GM18507 (cell line): ENCODE data around the gene DNAJC2.
"Not testable (repeated sequence)": the region's sequence is repeated elsewhere in the genome, so short reads cannot be mapped to it uniquely, and the experiment has no call there.

Experiments used
- DNase-seq: peaks from one replicate; pipeline ENCODE4 v3.0.0; 2011; ENCODE audit warnings: low read depth; ENCODE audit not compliant: insufficient read length; ENCODE audit errors: extremely low spot score
- FAIRE-seq: peaks from 2 replicates; lab custom pipeline; 2011; peaks lifted over from hg19 to GRCh38; lab: Jason Lieb, UNC

DNAJC2 gene

DNA sequence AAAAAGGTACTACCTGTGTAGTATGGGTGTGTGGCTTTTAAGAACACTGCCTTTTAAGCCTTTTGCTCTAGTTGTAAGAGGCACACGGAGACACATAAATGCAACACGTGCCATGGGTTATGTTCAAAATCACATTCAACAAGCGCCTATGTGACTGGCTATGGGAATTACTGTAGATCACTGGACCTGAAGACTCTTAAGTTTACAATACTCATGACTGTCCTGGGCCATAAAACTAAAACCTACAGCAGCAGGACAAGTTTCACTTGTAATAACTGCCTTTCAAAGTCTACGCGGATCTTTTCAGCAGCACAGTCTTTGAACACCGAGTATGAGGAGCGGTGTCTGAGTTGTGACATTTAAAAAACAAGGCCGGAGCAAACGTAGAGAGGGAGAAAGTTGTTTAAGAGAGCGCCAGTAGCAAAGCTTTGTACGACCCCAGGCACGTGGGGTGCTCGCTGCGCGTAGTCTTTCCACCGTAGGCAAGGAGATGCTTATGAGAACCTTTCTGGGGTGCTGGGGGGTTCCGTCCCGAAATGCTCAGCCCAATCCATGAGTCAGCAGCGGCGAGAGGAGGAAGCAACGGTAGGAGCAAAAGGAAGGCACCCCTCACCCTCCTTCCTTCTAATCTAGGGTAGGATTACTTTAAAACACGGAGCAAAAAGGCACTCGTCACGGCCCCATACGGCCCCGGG is 662 bp downstream of the DNAJC2 start:
- DNase-seq (no peak), FAIRE-seq (peak; percentile 5)

DNA sequence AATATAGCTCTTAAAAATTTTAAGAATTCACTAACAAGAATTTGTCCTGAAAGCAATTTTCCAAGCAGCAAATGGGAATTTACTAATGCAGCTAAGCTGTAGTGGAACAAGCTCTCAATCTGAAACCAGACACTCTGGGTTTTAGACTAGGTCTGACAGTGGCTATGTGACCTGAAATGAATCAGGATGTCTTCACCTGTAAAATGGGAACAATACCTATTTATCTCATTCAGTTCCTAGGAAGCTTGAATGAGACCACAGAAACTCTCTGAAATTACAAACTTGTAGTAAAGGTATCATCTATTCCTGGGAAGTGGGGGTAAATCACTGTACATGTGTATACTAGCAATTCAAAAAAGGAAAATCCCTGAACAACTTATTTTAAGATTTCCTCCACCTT is 1.2 kb downstream of the DNAJC2 start:
- FAIRE-seq (no peak), DNase-seq (no peak)

DNA sequence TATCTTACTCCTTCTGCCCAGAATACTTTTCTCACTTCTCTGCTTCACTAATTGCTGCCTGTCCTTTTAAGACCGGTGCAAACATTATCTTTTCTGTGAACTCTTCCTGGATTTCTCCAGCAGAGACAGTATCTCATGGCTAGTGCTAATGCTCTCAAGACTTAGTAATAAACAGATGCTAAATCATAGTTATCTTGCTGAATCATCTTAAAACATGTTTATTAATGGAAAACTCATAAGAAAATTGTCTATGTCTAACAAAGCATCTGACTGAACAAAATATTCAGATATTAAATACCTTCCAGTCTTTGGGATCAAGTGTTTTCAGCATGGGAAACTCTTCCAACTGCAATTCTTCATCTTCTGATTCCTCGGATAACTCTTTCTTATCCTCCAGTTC is 3.1 kb downstream of the DNAJC2 start:
- DNase-seq = no peak
- no peak for FAIRE-seq

DNA sequence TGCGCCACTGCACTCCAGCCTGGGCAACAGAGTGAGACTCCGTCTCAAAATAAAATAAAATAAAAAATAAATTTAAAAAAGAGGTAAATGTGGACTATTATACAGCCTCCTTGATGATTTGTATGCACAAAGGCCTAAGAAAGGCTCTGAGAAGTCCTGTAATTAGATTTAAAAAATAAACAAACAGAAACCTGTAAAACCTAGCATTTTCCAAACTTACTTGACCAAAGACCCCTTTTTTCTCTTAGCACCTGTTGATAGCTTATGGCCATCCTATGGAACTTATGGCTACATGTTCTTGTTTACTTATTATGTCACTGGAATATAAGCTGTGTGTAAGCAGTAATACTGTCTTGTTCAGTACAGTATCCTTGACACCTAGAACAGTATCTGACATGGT is 5.7 kb downstream of the DNAJC2 start:
- no peak for DNase-seq

DNA sequence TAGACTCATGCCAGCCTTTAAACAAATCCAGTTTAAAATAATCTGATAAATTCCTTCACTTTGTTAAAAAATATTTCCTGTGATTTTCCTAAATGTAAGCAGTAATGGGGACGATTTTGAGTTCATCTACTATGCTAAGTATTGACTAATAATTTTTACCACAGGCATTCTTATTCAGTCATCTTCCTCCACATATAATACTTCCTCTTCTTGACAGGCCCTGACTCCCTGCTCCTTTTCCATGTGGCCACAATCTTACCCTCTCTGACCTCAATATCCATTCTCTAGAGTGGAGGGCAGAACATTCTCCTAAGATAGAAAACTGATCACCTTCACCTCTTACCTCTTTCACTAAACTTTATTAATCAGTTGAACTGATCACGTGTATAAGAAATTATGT is 7.8 kb downstream of the DNAJC2 start:
- FAIRE-seq = no peak
- DNase-seq = no peak

More for the DNA sequence above, 5.7 kb downstream of the DNAJC2 start:
- FAIRE-seq = no peak

DNA sequence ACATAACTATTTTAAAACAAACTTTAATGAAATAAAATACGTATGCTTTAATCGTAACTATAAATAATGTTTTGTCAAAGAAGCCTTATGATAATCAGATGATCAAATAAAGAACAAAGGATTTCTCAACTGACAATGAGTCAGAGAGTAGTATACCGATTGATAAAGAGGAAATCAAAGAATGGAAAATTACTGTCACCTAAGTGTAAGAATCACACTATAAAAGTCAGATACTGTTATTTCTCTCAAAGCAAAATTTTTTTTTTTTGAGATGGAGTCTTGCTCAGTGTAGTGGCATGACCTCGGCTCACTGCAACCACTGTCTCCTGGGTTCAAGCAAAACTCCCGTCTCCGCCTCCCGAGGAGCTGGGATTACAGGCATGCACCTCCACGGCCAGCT is 18.8 kb downstream of the DNAJC2 start:
- DNase-seq = no peak
- no peak for FAIRE-seq

DNA sequence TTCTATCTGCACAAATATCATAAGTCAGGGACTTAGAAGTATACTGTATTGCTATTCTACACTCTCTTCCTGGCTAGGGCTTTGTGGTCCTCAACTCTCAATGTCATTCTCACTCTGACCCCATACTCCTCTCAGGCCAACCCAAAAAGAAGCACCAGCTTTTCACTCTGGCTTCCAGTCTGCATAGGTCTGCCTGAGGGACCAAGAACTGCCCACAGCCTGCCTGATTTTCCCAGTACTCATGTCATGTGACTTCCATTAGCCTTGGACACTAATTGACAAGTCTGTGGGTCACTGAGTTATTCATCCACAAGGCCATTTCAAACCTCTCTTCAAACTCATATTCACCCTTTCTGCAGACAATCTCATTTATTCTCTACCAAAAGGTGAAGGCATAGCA is 27.6 kb downstream of the DNAJC2 start:
- DNase-seq = no peak
- no peak for FAIRE-seq

DNA sequence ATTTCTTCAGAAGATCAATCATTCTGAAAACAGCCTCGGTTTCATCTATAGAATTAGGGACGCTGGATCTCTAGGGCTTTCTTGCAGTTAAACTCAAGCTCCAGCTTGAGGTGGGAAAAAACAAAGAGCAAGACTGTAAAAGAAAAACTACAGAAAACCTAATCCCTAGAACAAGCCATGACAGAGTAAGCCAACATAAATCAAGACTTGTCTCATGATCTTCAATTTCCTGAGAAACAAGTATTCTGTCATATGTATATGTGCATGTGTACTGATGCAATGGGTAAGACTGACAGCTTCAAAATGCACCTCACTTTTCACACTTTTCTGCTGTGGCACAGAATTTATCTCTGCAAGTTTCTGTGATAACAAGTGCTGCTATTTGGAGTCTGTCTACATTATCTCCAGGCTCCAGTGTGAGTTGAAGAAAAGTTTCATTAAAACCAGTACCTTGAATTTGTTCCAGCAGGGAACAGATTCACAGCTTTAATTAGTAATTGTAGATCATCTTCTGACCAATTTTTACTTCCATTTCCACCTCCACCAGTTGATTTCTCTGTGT is 28.1 kb downstream of the DNAJC2 start:
- DNase-seq (no peak), FAIRE-seq (no peak)

DNA sequence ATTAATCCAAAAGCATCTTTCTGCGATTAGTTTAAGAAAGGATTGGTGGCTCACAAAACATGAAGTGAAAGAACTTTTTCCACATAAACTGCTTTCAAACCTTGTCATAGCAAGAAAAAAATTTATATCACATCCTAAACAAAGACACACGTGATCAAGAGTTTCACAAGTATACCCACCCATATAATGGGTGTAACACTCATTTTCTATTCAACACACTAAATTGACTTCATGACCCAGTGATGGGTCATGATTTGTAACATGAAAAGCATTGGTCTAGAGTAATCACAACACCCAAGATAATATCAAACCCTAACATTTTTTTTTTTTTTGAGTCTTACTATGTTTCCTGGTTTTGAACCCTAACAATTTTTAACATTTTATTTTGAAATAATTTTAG is 29.7 kb downstream of the DNAJC2 start:
- FAIRE-seq = no peak
- DNase-seq = no peak

DNA sequence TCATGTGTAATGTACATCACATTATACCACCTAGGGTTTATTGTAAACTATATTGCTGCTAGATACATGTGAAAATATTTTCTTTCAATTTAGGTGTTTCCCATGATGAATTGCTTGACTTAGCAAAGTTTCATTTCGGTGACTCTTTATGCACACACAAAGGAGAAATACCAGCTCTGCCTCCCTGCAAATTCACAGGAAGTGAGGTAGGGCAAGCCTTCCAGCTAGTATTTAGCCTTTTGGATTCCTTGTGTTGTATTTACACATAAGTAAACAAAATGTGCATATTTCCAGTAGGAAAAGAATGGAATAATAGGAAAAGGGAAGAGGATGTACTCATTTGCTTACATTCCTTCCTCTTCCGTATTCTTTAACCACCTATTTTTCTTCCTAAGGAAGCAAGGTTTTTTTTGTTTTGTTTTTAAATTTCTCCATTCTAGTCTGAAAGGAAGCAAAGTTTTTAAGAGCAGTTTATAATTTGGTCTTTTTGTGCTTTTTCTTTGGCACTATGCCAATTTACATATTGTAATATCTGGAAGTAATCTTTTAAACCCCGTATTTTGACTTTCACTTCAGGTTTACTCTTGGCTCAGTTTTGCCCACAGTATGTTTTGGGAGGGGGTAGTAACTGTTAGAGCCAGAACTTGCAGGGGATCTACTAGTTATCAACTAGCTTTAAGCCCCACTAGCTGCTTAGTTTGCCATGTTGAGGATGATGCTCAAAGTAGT is 36.9 kb downstream of the DNAJC2 start:
- FAIRE-seq (peak; percentile 56), DNase-seq (no peak)

DNA sequence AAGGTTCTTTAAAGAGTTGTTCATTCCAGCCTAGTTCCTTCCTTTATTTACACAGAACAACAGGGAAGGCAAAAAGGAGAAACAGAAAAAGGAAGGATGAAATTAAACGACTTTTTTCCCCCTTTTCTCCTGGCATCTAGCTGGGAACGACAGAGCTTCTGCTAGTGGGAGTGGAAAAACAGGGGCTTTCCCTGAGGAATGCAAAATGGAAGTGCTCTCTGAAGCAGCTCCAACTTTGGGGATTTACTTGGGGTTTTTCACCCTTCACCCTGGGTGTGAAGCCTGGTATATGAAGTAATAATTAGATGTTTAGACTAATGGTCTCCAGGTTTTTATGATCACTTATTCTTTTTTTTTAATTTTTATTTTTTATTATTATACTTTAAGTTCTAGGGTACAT is 43.1 kb downstream of the DNAJC2 start:
- DNase-seq = no peak

DNA sequence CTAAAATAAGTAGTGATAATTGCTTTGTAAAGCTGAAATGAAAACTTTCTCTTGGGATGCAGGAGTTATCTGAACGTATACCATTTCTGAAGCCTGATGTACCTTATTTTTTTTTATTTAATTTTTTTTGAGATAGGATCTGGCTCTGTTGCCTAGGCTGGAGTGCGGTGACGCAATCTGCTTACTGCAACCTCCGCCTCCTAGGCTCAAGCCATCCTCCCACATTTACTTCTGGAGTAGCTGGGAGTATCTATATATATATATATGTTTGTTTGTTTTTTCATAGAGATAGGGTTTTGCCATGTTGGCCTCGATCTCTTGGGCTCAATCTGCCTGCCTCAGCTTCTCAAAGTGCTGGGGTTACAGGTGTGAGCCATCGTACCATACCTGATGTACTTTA is 44.9 kb downstream of the DNAJC2 start:
- FAIRE-seq (no peak), DNase-seq (no peak)

More for the DNA sequence above, 43.1 kb downstream of the DNAJC2 start:
- FAIRE-seq = no peak

DNA sequence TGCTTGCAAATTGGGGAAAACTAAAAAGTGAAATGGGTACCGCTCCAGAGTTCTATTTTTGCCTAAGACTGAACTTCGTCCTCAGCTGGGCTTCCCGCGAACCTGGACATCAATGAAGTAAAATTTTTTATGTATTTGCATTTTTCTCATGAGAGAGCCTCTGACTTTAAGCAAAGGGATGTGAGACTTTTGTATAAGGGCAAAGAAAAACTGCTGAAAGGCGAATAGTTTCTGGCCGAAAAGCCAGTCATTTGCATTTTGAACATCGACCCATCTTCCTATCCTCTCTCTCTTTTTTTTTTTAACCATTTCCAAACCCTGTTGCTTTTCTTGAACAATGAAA is 46.8 kb downstream of the DNAJC2 start:
- FAIRE-seq (no peak), DNase-seq (no peak)

DNA sequence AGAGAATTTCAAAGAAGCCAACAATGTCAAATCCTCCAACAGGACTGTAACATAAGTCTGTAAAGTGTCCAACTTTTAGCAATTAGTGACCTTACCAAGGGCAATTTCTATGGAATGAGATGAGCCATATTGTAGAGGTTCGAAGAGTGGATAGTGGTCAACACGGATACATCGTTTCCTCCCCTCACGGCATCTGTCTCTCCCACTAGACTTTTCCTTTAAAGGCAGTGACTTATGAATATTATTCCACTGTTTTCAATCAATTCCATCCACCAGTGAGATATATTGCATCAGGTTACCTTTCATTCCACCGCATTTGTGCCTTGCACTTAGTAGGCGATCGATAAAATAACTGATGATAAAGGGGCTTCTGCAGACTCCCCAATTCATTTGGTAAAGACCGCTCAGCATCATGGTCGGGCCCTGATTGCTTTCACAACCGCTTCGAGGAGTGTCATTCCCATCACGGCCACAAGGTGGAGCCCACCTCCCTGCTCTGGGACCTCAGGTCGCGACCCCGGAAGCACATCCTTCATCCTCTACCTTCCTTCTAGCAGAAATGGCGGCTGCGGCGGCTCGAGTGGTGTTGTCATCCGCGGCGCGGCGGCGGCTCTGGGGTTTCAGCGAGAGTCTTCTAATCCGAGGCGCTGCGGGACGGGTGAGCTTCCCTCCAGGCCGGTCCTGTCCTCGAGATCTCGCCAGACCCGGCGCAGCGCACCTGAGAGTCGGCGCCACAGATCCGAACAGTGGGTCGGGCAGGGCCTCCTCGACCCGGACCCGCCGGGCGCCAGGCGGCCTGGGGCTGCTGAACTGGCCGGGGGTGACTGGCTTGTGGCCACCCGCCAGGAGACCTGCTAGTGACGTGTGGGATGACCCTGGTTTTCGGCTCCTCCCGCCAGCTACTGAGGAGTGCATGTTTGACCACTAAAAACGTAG is 47.4 kb downstream of the DNAJC2 start, which contains the start of gene PMPCB:
PMPCB (plus strand) TSS at position 535 of the 936 bp plus-strand sequence; CDS start at position 560, 25 bp downstream.
- FAIRE-seq = peak; percentile 96
- peak; percentile 86 for DNase-seq

DNA sequence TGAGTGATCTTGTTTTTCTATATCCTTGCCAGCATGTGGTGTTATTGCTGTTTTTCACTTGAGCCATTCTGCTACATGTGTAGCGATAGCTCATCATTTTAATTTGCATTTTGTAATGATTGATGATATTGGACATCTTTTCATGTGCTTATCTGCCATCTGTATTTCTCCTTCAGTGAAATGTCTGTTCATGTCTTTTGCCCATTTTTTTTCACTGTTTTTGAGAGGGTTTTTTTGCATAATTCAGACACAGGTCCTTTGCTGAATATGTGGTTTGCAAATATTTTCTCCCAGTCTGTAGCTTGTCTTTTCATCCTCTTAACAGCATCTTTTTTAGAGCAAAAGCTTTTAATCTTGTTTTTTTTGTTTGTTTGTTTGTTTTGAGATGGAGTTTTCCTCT is 51.0 kb downstream of the DNAJC2 start:
- FAIRE-seq (no peak), DNase-seq (no peak)

DNA sequence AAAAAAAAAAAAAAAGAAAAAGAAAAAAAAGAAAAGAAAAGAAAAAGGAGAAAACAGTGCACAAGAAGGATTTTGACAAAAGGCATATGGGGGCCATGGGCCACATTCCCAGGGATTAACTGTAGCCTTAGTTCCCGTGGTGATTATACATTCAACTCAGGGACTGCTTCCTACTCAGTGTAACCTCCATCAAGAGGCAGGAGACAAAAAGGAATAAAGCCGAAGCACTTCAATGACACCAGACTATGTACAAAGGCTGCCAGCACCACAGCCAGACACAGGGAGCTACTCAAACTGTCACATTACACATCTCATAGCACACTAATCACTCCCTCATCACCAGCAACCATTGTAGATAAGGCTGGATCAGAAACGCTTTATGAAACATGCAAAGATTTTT is 52.4 kb downstream of the DNAJC2 start:
- no peak for DNase-seq
- no peak for FAIRE-seq

DNA sequence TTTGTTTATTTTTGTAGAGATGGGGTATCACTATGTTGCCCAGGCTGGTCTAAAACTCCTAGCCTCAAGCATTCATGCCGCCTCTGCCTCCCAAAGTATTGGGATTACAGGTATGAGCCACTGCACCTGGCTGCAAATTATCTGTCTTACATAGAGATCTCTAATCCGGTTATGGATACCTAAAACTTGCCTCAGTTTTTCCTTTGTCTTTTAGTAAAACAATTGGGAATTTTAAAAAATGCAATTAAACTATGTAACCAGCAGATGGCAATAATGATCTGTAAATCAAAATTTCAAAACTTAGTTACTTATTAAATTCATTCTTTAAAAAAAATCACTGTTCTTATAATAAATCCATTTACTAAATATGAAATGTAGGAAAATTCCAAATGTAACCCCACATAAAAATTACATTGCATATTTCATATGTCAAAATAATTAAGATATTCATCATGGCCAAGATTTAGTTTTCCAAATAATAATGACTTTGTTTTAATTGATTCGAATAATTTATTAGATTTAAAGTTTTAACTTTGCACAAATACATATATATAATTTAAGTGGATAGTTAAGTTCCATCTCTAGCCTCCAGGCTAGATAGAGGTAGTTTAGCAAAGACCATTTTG is 61.7 kb downstream of the DNAJC2 start:
- FAIRE-seq, DNase-seq: not testable (repeated sequence)

DNA sequence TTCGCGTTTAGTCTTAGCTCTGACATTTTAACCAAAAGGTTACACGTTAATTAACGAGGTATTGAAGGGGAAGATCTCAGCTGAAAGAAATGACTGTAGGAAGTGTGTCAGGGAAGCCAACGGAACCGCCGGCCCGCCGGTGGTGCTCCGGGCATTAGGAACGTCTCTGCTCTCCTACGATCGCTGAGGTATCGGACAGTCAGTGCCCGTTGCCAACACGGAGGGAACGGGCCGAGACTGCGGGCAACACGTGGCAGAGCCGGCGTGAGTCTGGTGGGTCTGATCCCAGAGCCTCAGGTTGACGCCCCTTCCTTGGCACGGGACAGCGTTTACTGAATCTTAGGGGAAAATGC is 63.8 kb downstream of the DNAJC2 start:
- not testable (repeated sequence) for FAIRE-seq

DNA sequence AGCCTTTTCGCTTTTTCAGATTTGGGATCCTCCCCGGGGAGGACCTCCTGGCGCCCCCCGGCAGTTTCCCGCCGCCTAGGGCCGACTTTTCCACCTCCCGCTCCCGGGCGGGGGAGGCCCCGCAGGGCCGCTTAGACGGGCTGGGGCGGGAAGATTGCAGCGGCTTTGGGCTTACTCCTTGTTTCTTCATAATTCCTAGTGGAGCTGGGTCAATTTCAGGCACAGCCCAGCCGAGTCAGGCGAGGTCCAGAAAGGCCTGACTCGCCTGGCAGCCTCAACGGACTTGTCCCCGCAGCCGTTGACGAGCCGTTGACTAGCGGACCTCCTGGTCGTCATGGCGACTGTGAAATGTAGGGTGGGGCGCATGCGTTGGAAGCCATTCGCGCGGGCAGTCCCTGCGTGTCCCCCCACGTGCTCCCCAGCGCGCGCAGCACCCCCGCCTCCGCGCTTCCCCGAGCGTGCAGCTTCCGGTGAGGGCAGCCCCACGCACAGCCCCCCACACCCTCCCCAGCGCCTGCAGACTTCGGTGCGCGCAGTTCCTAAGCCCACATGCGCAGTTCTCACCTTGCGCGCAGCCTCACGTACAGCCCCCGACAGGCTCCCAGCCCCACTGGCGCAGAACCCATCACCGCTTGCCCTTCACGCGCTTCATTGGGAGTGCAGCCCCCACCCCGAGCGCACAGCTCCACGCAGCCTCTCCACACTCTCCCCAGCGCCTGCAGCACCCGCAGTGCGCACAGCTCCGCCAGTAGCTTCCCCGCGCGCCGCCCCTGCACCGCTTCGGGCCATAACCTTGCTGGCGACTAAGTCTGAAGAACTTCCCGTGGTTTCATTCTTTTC is 64.4 kb downstream of the DNAJC2 start:
- FAIRE-seq, DNase-seq: not testable (repeated sequence)

More for the DNA sequence above, 63.8 kb downstream of the DNAJC2 start:
- DNase-seq = not testable (repeated sequence)
